Renal cortical epithelial cell (primary cell): Measurements from ENCODE around the gene MTHFD1L. TPM values are rescaled to one million over a fixed set of nuclear protein-coding genes. Genes with fewer than 3 reads are reported as not detected.
"Not testable (repeated sequence)": the region's sequence is repeated elsewhere in the genome, so short reads cannot be mapped to it uniquely, and the experiment has no call there.

Experiments
- DNase-seq: peaks from one replicate; pipeline ENCODE4 v3.0.0-alpha.2; 2011; ENCODE audit warnings: low read depth
- total RNA-seq: library from RNA; depleted of rRNA; stranded (reverse); fragments of >200 nt; gene quantifications from 2 replicates; pipeline ENCODE4 v1.2.3, GENCODE V29; 2014

MTHFD1L gene
- total RNA-seq, 1 donor from 2014 or later = 53.7 TPM

- DNase-seq = no peak
These were observed 228.2 kb downstream of the MTHFD1L start for GRCh38 chr6:151093706-151094105.

GRCh38 chr6:151095538-151096254 is 230.2 kb downstream of the MTHFD1L start:
- no peak for DNase-seq

GRCh38 chr6:151096255-151096612 is 230.7 kb downstream of the MTHFD1L start:
- DNase-seq = peak; percentile 51

- peak; percentile 25 for DNase-seq
These were observed 231.4 kb downstream of the MTHFD1L start for GRCh38 chr6:151096691-151097606.

GRCh38 chr6:151098166-151098565 is 232.7 kb downstream of the MTHFD1L start:
- DNase-seq = no peak

- no peak for DNase-seq
These were observed 234.8 kb downstream of the MTHFD1L start for GRCh38 chr6:151100326-151100725.

GRCh38 chr6:151101161-151101815 is 235.8 kb downstream of the MTHFD1L start:
- no peak for DNase-seq

- no peak for DNase-seq
These were observed 236.6 kb downstream of the MTHFD1L start for GRCh38 chr6:151101816-151102694.

- no peak for DNase-seq
These were observed 237.8 kb downstream of the MTHFD1L start for GRCh38 chr6:151103266-151103665.

- peak; percentile 38 for DNase-seq
These were observed 242.5 kb downstream of the MTHFD1L start for GRCh38 chr6:151107897-151108427.

GRCh38 chr6:151108548-151108947 is 243.0 kb downstream of the MTHFD1L start:
- DNase-seq = no peak

- no peak for DNase-seq
These were observed 243.9 kb downstream of the MTHFD1L start for GRCh38 chr6:151109361-151109760.

GRCh38 chr6:151109869-151110575 is 244.5 kb downstream of the MTHFD1L start:
- no peak for DNase-seq

GRCh38 chr6:151110576-151110905 is 245.0 kb downstream of the MTHFD1L start:
- DNase-seq = no peak

- no peak for DNase-seq
These were observed 246.2 kb downstream of the MTHFD1L start for GRCh38 chr6:151111670-151112069.

GRCh38 chr6:151112130-151112529 is 246.6 kb downstream of the MTHFD1L start:
- no peak for DNase-seq

- DNase-seq = not testable (repeated sequence)
These were observed 247.4 kb downstream of the MTHFD1L start for GRCh38 chr6:151112884-151113283.

- no peak for DNase-seq
These were observed 248.1 kb downstream of the MTHFD1L start for GRCh38 chr6:151113641-151114040.

- DNase-seq = no peak
These were observed 253.1 kb downstream of the MTHFD1L start for GRCh38 chr6:151118461-151119123.
